Neuron (in vitro differentiated cells): ENCODE data around the gene KCNJ6.

Experiments used
- H2AFZ ChIP-seq: one replicate; pipeline ENCODE4 v1.6.1; 2013; ENCODE audit warnings: low read depth, mild to moderate bottlenecking, inconsistent platforms, low read length, moderate library complexity
- H3K27me3 ChIP-seq: one replicate; pipeline ENCODE4 v1.6.1; 2013; ENCODE audit warnings: low read length; ENCODE audit not compliant: insufficient read depth
- H3K36me3 ChIP-seq: one replicate; pipeline ENCODE4 v1.6.1; 2013; ENCODE audit warnings: low read length; ENCODE audit not compliant: insufficient read depth
- H3K4me1 ChIP-seq: one replicate; pipeline ENCODE4 v1.6.1; 2013; ENCODE audit warnings: low read length; ENCODE audit not compliant: insufficient read depth
- H3K4me3 ChIP-seq: 2 replicates; pipeline ENCODE4 v1.5.1; 2013; ENCODE audit warnings: mild to moderate bottlenecking, low read length, moderate library complexity
- H3K9me3 ChIP-seq: one replicate; pipeline ENCODE4 v1.6.1; 2013; ENCODE audit warnings: low read length

KCNJ6 gene

DNA sequence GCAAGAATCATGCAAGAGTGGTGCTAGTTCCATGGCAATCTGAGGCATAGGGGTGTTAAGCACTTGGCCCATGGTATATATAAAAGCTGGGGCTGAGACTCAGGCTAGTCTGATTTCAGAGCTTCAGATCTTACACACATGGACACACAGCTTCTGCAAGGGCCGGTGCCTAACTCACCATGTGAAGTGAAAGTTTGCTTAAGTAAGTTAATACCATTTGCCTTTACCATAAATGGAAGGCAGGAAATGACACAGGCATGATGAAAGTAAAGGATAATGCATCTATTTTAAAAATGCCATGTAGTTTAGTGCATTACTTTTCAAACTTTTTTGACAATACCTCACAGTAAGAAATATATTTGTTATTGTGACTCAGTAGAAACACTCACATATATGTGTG lies 122.6 kb downstream of the KCNJ6 start:
- no peak overlapping the region for H2AFZ ChIP-seq
- H3K4me1 ChIP-seq: peaks cover 10% of the 10 kb centered on the region
- no peaks in the 10 kb centered on the region for H3K27me3 ChIP-seq
- H3K9me3 ChIP-seq: no peaks in the 10 kb centered on the region
- H3K36me3 ChIP-seq: no peaks in the 10 kb centered on the region
- H3K4me3 ChIP-seq: no peak overlapping the region

- Histone ChIP-seq H3K9me3 (no peaks in the 10 kb centered on the region), H3K4me3 (no peak overlapping the region), H3K27me3 (no peaks in the 10 kb centered on the region), H3K4me1 (peaks cover 18% of the 10 kb centered on the region), H2AFZ (no peak overlapping the region), H3K36me3 (no peaks in the 10 kb centered on the region)
Measured at GRCh38 chr21:37792046-37792445, 124.2 kb downstream of the KCNJ6 start.

DNA sequence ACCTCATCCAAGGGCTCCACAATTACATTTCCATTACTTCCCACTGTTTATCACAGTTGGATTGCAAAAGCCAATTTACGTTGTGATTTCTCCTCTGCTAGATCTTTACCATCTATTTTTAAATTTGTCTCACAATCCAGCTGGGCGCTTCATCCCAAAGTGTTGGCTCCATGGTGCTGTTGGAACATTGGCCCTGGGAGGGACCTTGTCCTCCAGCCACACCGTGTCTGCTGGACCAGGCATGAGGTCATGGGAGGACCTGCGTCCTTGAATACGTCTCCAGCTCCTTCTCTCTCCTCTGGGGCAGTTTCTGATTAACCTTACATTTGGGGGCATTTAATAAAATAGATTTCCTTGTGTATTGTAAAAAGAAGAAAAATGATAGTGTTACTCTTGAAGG lies 125.4 kb downstream of the KCNJ6 start:
- no peak overlapping the region for H3K4me3 ChIP-seq
- no peaks in the 10 kb centered on the region for H3K36me3 ChIP-seq
- no peaks in the 10 kb centered on the region for H3K9me3 ChIP-seq
- H3K27me3 ChIP-seq: no peaks in the 10 kb centered on the region
- no peak overlapping the region for H2AFZ ChIP-seq
- peaks cover 19% of the 10 kb centered on the region for H3K4me1 ChIP-seq

DNA sequence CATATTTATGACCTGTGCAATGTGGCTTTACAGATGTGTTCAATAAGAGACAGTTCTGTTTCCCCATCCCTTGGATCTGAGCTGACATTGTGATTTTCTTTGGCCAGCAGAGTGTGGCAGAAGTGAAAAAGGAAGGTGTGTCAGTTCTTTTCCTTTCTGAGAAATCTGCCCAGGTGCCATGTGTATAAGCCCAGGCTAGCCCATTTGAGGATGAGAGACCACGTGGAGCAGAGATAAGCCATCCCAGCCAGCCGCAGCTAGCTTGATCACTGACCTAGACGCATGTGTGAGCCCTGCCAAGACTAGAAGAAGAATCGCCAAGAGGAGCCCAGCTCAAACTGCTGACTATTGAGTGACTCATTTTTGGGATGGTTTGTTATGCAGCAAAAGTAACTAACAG lies 127.8 kb downstream of the KCNJ6 start:
- no peak overlapping the region for H2AFZ ChIP-seq
- no peak overlapping the region for H3K4me3 ChIP-seq
- H3K36me3 ChIP-seq: no peaks in the 10 kb centered on the region
- H3K27me3 ChIP-seq: no peaks in the 10 kb centered on the region
- H3K4me1 ChIP-seq: peaks cover 19% of the 10 kb centered on the region
- H3K9me3 ChIP-seq: no peaks in the 10 kb centered on the region

DNA sequence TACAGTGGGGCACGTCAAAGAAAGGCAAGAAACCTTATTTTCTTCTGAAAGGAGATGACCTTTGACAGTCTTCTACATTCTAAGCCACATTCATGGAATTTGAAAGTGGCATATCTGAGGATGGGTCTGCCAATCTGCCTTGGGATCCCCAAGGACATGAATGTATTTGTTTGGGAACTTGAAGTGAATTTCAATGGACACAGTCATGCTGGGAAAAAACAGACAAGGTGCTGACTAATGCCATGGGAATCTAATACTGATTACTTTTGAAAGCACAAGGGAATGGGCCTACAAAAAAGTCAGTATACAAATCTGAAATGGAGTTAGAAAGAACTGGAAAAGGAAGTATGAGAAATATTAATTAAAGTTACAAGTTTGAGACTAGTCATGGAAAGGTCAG lies 128.8 kb downstream of the KCNJ6 start:
- Histone ChIP-seq H3K4me1 (peaks cover 19% of the 10 kb centered on the region), H2AFZ (no peak overlapping the region), H3K27me3 (no peaks in the 10 kb centered on the region), H3K4me3 (no peak overlapping the region), H3K9me3 (no peaks in the 10 kb centered on the region), H3K36me3 (no peaks in the 10 kb centered on the region)

DNA sequence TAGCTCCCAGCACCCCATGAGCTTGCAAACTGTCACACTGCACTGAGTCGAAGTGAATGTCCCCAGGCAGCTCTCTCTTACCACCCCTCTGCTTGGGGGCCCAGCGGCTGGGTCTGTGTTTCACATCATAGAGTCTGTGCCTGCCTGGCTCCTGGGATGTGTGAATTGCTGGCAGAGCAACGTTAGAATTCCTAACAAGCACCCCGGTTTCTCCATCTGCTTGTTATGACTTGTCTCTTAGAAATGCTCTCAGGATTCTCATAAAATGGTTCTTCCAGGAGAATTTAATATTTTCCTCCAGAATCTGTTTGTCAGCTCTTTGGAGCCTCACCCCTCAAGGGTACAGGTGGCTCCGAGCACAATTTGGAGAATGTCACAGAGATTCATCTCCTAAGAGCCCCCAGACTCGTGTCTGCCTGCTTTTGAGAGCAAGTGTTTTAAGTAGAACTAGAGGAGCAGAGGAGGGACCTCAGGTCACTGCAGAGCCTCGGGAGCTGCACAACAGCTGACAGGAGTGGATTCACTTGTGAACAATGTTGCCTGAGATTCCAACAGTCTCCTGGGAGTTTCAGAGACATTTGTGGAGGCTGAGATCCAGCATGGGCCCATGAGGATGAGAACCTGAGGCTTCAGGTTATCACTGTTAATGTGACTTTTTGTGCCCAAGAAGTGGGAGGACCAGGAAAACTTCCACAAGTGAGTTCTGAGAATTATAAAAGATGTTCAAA lies 131.5 kb downstream of the KCNJ6 start:
- no peaks in the 10 kb centered on the region for H3K9me3 ChIP-seq
- peaks cover 9% of the 10 kb centered on the region for H3K4me1 ChIP-seq
- no peaks in the 10 kb centered on the region for H3K36me3 ChIP-seq
- H3K27me3 ChIP-seq: no peaks in the 10 kb centered on the region
- no peak overlapping the region for H3K4me3 ChIP-seq
- H2AFZ ChIP-seq: no peak overlapping the region

- H3K27me3 ChIP-seq: no peaks in the 10 kb centered on the region
- peaks cover 9% of the 10 kb centered on the region for H3K4me1 ChIP-seq
- H2AFZ ChIP-seq: no peak overlapping the region
- no peak overlapping the region for H3K4me3 ChIP-seq
- no peaks in the 10 kb centered on the region for H3K36me3 ChIP-seq
- no peaks in the 10 kb centered on the region for H3K9me3 ChIP-seq
Measured at GRCh38 chr21:37783016-37783415, 133.2 kb downstream of the KCNJ6 start.

- Histone ChIP-seq H2AFZ (no peak overlapping the region), H3K9me3 (no peaks in the 10 kb centered on the region), H3K4me1 (no peaks in the 10 kb centered on the region), H3K4me3 (no peak overlapping the region), H3K36me3 (no peaks in the 10 kb centered on the region), H3K27me3 (no peaks in the 10 kb centered on the region)
Measured at GRCh38 chr21:37780991-37781983, 135.0 kb downstream of the KCNJ6 start.

DNA sequence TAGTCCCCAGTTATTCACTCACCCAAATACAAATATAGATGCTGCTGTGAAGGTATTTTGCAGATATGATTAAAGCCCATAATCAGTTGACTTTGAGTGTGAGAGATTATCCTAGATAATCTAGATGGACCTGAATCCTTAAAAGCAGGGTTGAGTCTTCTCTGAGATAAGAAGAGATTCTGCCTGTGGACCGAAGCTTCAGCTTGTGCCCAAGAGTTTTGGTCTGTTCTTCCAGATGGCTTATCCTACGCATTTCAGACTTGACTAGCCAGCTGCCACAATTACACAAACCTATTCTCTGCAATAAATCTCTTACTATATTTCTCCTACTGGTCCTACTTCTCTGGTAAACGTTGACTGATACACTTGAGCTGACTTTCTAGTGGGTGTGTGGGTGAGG lies 145.1 kb downstream of the KCNJ6 start:
- Histone ChIP-seq H3K4me1 (no peaks in the 10 kb centered on the region), H2AFZ (no peak overlapping the region), H3K27me3 (no peaks in the 10 kb centered on the region), H3K4me3 (no peak overlapping the region), H3K36me3 (no peaks in the 10 kb centered on the region), H3K9me3 (peaks cover 2% of the 10 kb centered on the region)

DNA sequence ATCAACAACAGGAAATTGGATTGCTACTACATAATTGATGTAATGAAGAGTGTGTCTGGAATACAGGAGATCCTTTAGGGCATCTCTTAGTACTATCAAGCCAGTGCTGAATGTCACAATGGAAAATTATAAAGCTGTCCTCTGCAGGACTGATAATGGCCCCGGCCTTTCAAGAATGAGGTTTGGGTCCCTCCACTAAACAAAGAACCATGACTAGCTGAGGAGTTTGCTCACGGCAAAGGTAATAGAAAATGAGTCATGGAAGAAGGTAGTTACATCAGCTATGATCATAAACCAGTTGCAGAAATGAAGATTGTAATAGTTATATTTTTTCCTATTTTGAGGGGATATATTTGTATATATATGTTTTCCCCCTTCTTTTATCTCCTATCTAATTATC lies 145.8 kb downstream of the KCNJ6 start:
- no peaks in the 10 kb centered on the region for H3K36me3 ChIP-seq
- H3K27me3 ChIP-seq: no peaks in the 10 kb centered on the region
- H2AFZ ChIP-seq: no peak overlapping the region
- H3K4me3 ChIP-seq: no peak overlapping the region
- no peaks in the 10 kb centered on the region for H3K4me1 ChIP-seq
- H3K9me3 ChIP-seq: peaks cover 2% of the 10 kb centered on the region

DNA sequence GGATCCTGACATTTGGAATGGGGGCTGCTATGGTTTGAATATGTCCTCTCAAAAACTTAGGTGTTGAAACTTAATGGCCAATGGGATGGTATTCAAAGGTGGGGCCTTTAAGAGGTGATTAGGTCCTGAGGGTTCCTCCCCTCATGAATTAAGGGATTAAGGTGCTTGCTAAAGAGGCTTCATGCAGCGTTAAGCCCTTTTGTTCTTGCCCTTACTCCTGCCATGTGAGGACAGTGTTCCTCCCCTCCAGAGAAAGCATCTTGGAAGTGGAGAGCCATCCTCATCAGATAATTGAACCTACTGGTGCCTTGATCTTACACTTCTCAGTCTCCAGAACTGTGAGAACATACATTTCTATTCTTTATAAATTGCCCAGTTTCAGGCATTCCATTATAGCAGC lies 146.6 kb downstream of the KCNJ6 start:
- no peaks in the 10 kb centered on the region for H3K4me1 ChIP-seq
- H3K36me3 ChIP-seq: no peaks in the 10 kb centered on the region
- H3K9me3 ChIP-seq: peaks cover 2% of the 10 kb centered on the region
- H3K27me3 ChIP-seq: no peaks in the 10 kb centered on the region
- H3K4me3 ChIP-seq: no peak overlapping the region
- H2AFZ ChIP-seq: no peak overlapping the region

- Histone ChIP-seq H2AFZ (no peak overlapping the region), H3K9me3 (peaks cover 2% of the 10 kb centered on the region), H3K4me1 (no peaks in the 10 kb centered on the region), H3K27me3 (no peaks in the 10 kb centered on the region), H3K4me3 (no peak overlapping the region), H3K36me3 (no peaks in the 10 kb centered on the region)
Measured at GRCh38 chr21:37767984-37768383, 148.3 kb downstream of the KCNJ6 start.

- Histone ChIP-seq H3K4me1 (no peaks in the 10 kb centered on the region), H3K36me3 (no peaks in the 10 kb centered on the region), H3K27me3 (no peaks in the 10 kb centered on the region), H3K9me3 (peaks cover 2% of the 10 kb centered on the region), H2AFZ (no peak overlapping the region), H3K4me3 (no peak overlapping the region)
Measured at GRCh38 chr21:37766129-37766528, 150.1 kb downstream of the KCNJ6 start.
